Chondrocyte (in vitro differentiated cells): ENCODE results near the gene RTN1. TPM values are rescaled to one million over a fixed set of nuclear protein-coding genes. Genes with fewer than 3 reads are reported as not detected.

Source experiments
- DNase-seq: peaks from one replicate; pipeline ENCODE4 v3.0.0; 2021; ENCODE audit warnings: mixed read lengths, low spot score
- H3K27ac Mint-ChIP-seq: one replicate; pipeline ENCODE4 v1.8.0; 2021; ENCODE audit warnings: mild to moderate bottlenecking, moderate library complexity, mixed read lengths; ENCODE audit not compliant: unreplicated experiment
- H3K27me3 Mint-ChIP-seq: 2 replicates; pipeline ENCODE4 v1.8.0; 2021; ENCODE audit warnings: low read depth, mixed read lengths
- H3K36me3 Mint-ChIP-seq: 2 replicates; pipeline ENCODE4 v1.8.0; 2021; ENCODE audit warnings: low read depth, mixed read lengths
- H3K4me1 Mint-ChIP-seq: 2 replicates; pipeline ENCODE4 v1.8.0; 2021; ENCODE audit warnings: low read depth, mild to moderate bottlenecking, mixed read lengths
- H3K4me3 Mint-ChIP-seq: one replicate; pipeline ENCODE4 v1.8.0; 2021; ENCODE audit warnings: mild to moderate bottlenecking, moderate library complexity, mixed read lengths; ENCODE audit not compliant: unreplicated experiment
- H3K9me3 Mint-ChIP-seq: 2 replicates; pipeline ENCODE4 v1.8.0; 2021; ENCODE audit warnings: low read depth, mixed read lengths
- total RNA-seq: library from RNA; stranded (reverse); gene quantifications from 3 replicates; pipeline ENCODE4 v1.2.1, GENCODE V29; 2021
- TF ChIP-seq, protein P1 (sequence below): fragments of 200-600 bp; sonication (generic); IDR thresholded peaks from 2 replicates; pipeline ENCODE4 v1.5.0; 2021; ENCODE audit warnings: antibody characterized with exemption, mild to moderate bottlenecking, moderate library complexity

RTN1 gene
- total RNA-seq, 1 donor from 2014 or later: 0.32 TPM

DNA sequence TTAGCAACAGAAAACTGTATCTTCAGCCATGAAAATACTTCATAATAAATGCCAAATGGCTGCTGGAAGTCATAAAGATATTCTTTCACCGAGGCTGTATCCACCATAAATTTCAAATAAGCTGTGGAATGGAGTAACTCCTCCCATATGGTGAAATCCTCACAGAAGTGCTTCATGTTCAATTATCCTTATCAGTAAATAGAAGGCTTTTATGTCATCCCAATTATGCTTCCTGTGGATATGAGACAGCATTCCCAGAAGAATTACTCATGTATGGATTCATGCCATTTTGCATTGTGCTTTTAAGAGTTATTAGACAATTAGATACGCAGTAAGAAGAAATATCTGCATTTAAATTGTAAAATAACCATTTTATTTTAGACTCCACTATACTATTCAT lies 99.0 kb downstream of the RTN1 start:
- Mint-ChIP-seq H3K4me3 (no peak overlapping the region), H3K27ac (no peak overlapping the region), H3K27me3 (peaks cover 4% of the 10 kb centered on the region), H3K4me1 (no peaks in the 10 kb centered on the region), H3K36me3 (no peaks in the 10 kb centered on the region), H3K9me3 (no peaks in the 10 kb centered on the region)
- TF ChIP-seq, protein P1, sequence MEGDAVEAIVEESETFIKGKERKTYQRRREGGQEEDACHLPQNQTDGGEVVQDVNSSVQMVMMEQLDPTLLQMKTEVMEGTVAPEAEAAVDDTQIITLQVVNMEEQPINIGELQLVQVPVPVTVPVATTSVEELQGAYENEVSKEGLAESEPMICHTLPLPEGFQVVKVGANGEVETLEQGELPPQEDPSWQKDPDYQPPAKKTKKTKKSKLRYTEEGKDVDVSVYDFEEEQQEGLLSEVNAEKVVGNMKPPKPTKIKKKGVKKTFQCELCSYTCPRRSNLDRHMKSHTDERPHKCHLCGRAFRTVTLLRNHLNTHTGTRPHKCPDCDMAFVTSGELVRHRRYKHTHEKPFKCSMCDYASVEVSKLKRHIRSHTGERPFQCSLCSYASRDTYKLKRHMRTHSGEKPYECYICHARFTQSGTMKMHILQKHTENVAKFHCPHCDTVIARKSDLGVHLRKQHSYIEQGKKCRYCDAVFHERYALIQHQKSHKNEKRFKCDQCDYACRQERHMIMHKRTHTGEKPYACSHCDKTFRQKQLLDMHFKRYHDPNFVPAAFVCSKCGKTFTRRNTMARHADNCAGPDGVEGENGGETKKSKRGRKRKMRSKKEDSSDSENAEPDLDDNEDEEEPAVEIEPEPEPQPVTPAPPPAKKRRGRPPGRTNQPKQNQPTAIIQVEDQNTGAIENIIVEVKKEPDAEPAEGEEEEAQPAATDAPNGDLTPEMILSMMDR: no peak
- DNase-seq: no peak

DNA sequence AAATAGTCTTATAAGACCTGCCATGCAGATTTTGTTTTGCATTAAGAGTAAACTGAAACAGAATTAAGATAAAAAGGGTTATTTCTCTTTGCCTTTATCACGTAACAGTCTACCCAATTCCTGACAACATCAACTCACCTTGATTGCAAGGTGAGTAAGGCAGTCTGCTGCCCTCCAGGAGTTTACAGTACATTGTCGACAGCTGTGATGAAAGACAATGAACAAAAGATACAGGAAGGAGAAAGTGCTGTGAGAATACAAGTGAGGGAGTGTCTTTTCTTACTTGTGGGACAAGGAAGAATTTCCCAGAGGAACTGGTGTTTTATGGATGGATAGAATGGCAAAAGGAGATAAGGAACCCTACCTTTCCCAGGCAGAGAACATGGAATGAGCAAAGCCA lies 101.0 kb downstream of the RTN1 start:
- Mint-ChIP-seq H3K27ac (no peak overlapping the region), H3K27me3 (peaks cover 4% of the 10 kb centered on the region), H3K4me1 (no peaks in the 10 kb centered on the region), H3K4me3 (no peak overlapping the region), H3K36me3 (no peaks in the 10 kb centered on the region), H3K9me3 (no peaks in the 10 kb centered on the region)
- no peak for DNase-seq
- TF ChIP-seq, protein P1: no peak

DNA sequence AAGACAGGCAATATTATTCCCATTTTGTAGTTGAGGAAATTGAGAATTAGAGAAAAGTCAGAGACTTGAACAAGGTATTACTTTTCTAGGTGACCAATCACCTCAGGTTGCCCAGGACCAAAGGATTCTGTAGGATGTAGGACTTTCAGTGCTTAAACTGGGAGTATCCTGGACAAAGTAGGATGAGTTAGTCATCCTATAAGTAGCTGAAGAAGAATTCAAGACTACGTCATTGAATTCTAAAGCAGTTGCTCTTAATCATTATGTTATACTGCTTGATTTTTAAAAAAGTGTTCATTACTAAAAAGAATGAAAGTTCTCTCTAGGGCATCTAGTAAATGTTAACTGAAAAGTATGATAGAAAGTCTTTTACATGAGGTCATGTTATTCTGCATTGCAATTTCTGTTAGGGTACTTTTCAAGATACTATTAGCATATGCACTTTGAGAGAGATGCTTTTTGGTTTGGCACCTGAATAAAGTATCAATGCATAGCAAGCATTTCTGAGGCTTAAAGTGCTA lies 101.7 kb downstream of the RTN1 start:
- Mint-ChIP-seq H3K27ac (no peak overlapping the region), H3K4me1 (no peaks in the 10 kb centered on the region), H3K9me3 (no peaks in the 10 kb centered on the region), H3K36me3 (no peaks in the 10 kb centered on the region), H3K27me3 (peaks cover 4% of the 10 kb centered on the region), H3K4me3 (no peak overlapping the region)
- DNase-seq: no peak
- TF ChIP-seq, protein P1: no peak

DNA sequence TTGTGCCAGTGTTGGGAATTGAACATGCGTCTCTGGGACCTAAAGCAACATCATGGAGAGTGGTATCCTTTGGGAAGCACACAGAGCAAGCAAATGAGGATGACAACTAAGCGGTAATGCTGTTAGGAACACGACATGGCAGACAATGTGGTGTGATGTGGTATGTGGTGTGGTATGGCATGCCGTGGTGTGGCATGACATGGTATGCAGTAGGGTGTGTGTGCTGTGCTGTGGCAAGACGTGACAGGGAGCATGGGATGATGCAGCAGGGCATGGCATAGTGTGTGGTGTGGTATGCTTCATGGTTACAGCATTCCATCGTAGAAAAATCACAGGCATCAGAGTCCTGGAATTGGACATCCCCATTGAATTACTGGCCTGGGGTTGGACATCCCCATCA lies 108.7 kb downstream of the RTN1 start:
- TF ChIP-seq, protein P1: no peak
- Mint-ChIP-seq H3K9me3 (no peaks in the 10 kb centered on the region), H3K27me3 (peaks cover 9% of the 10 kb centered on the region), H3K4me3 (no peak overlapping the region), H3K36me3 (no peaks in the 10 kb centered on the region), H3K27ac (no peak overlapping the region), H3K4me1 (peaks cover 10% of the 10 kb centered on the region)
- DNase-seq: no peak

DNA sequence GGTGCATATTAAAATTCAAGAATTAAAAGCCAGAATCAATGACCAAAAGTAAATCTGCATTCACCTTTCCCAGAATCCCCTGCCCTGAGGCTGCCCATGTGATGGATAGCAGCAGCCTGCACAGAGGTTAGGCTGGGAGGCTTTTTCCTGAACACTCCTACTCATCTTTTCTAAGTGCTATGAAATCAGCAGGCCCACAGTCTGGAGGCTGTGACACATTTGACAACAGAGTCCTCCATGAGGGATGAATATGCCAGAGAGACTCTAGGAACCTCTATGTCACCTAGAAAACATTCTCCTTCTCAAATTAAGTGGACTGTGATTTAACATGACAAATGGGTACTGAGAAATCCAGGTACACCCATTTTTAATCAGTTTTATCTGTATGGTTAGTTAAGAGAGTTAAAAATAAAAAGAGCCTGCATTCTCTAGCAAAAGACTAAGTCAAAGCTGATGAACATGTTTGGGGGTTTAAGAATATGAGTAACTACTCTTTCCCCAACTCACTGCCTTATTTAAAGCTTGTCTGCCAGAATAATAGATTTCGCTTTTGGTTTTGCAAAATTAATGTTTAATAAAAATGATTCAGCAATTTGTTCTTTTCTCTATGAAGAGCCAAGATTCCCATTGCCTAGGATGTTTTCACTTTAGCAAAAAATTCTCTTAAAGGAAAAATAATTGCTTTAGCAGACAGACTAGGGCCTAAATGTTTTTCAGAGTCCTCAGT lies 115.0 kb downstream of the RTN1 start:
- H3K4me3 Mint-ChIP-seq: no peak overlapping the region
- H3K27me3 Mint-ChIP-seq: peaks cover 11% of the 10 kb centered on the region
- no peaks in the 10 kb centered on the region for H3K9me3 Mint-ChIP-seq
- no peak for DNase-seq
- H3K36me3 Mint-ChIP-seq: no peaks in the 10 kb centered on the region
- peaks cover 1% of the 10 kb centered on the region for H3K4me1 Mint-ChIP-seq
- H3K27ac Mint-ChIP-seq: no peak overlapping the region
- TF ChIP-seq, protein P1: no peak
